Measurements from ENCODE around the gene NLRC5.

- TF ChIP-seq, protein P1, sequence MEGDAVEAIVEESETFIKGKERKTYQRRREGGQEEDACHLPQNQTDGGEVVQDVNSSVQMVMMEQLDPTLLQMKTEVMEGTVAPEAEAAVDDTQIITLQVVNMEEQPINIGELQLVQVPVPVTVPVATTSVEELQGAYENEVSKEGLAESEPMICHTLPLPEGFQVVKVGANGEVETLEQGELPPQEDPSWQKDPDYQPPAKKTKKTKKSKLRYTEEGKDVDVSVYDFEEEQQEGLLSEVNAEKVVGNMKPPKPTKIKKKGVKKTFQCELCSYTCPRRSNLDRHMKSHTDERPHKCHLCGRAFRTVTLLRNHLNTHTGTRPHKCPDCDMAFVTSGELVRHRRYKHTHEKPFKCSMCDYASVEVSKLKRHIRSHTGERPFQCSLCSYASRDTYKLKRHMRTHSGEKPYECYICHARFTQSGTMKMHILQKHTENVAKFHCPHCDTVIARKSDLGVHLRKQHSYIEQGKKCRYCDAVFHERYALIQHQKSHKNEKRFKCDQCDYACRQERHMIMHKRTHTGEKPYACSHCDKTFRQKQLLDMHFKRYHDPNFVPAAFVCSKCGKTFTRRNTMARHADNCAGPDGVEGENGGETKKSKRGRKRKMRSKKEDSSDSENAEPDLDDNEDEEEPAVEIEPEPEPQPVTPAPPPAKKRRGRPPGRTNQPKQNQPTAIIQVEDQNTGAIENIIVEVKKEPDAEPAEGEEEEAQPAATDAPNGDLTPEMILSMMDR (conservative IDR thresholded peaks at IDR 0.05; ENCODE audit: low read length), result no peak
- no peak for TF ChIP-seq EZH2phosphoT487 (IDR thresholded peaks at IDR 0.05; ENCODE audit: borderline replicate concordance, low read depth, low read length)
These were observed 113.8 kb downstream of the NLRC5 start for GRCh38 chr16:57102888-57103851.
